ENCODE measurements around the gene SPAG16.

SPAG16 gene

GRCh38 chr2:214201892-214202291 is 917.6 kb downstream of the SPAG16 start:
- no peak for TF ChIP-seq CTCF (IDR thresholded peaks at IDR 0.05; ENCODE audit: low read depth, low read length)

GRCh38 chr2:214203214-214203613 is 919.0 kb downstream of the SPAG16 start:
- DNase-seq (ENCODE audit: extremely low read depth, low read depth) = no peak
- TF ChIP-seq CTCF (IDR thresholded peaks at IDR 0.05; ENCODE audit: low read depth, low read length) = no peak

More at GRCh38 chr2:214201892-214202291, 917.6 kb downstream of the SPAG16 start:
- DNase-seq (ENCODE audit: extremely low read depth, low read depth) = no peak

- TF ChIP-seq CTCF (IDR thresholded peaks at IDR 0.05; ENCODE audit: low read depth, low read length) = no peak
- no peak for DNase-seq (ENCODE audit: extremely low read depth, low read depth)
These were observed 919.6 kb downstream of the SPAG16 start for GRCh38 chr2:214203744-214204289.

GRCh38 chr2:214215107-214215506 is 930.8 kb downstream of the SPAG16 start:
- TF ChIP-seq CTCF (IDR thresholded peaks at IDR 0.05; ENCODE audit: low read depth, low read length) = no peak
- DNase-seq (ENCODE audit: extremely low read depth, low read depth) = no peak

GRCh38 chr2:214217136-214217535 is 932.9 kb downstream of the SPAG16 start:
- DNase-seq (ENCODE audit: extremely low read depth, low read depth) = no peak
- no peak for TF ChIP-seq CTCF (IDR thresholded peaks at IDR 0.05; ENCODE audit: low read depth, low read length)

GRCh38 chr2:214217599-214217998 is 933.3 kb downstream of the SPAG16 start:
- DNase-seq (ENCODE audit: extremely low read depth, low read depth) = no peak
- TF ChIP-seq CTCF (IDR thresholded peaks at IDR 0.05; ENCODE audit: low read depth, low read length) = no peak

GRCh38 chr2:214220251-214220650 is 936.0 kb downstream of the SPAG16 start:
- no peak for TF ChIP-seq CTCF (IDR thresholded peaks at IDR 0.05; ENCODE audit: low read depth, low read length)
- DNase-seq (ENCODE audit: extremely low read depth, low read depth) = no peak

All from AG09319 (cell line).